Ovary (tissue), 3 donors: Measurements from ENCODE around the gene KRTAP4-11.

Experiments used
- EP300 ChIP-seq: sonication (generic); formaldehyde crosslinking; IDR thresholded peaks from one replicate; pipeline ENCODE4 v1.6.1; 2017; ENCODE audit warnings: antibody characterized with exemption
- POLR2A ChIP-seq: fragments of 450-650 bp; IDR thresholded peaks from one replicate; pipeline ENCODE4 v1.6.1; 2017; ENCODE audit warnings: antibody characterized with exemption, mild to moderate bottlenecking, moderate library complexity
- TF ChIP-seq, protein P1 (sequence below), 3 donors: fragments of 450-650 bp in 2 of 3; fragments of 200-600 bp in 1 of 3; IDR thresholded peaks; one replicate each; pipeline versions ENCODE4 v1.5.1 to v1.8.0; 2016 to 2022; ENCODE audit warnings: antibody characterized with exemption in 3 of 3, mild to moderate bottlenecking in 1 of 3
- donor health status: DM: no; HTN: no; CAD: no.

DNA sequence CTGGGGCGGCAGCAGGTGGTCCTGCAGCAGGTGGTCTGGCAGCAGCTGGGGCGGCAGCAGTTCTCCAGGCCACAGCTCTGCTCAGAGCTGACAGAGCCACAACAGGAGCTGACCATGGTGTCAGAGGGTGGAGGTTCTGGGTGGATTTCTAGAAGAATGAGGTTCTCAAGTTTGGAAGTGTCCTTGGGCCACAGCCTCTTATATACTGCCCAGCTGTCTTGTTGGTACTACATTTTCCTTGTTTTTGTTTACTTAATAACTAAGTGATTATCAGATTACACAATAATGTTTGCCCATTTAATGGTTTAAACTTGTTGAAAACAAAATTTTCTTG is 31.4 kb upstream of the KRTAP4-11 start, which contains the start of gene KRTAP4-5:
- TF ChIP-seq, protein P1, sequence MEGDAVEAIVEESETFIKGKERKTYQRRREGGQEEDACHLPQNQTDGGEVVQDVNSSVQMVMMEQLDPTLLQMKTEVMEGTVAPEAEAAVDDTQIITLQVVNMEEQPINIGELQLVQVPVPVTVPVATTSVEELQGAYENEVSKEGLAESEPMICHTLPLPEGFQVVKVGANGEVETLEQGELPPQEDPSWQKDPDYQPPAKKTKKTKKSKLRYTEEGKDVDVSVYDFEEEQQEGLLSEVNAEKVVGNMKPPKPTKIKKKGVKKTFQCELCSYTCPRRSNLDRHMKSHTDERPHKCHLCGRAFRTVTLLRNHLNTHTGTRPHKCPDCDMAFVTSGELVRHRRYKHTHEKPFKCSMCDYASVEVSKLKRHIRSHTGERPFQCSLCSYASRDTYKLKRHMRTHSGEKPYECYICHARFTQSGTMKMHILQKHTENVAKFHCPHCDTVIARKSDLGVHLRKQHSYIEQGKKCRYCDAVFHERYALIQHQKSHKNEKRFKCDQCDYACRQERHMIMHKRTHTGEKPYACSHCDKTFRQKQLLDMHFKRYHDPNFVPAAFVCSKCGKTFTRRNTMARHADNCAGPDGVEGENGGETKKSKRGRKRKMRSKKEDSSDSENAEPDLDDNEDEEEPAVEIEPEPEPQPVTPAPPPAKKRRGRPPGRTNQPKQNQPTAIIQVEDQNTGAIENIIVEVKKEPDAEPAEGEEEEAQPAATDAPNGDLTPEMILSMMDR (IDR thresholded peaks at IDR 0.05), result no peak
- TF ChIP-seq POLR2A, result no peak
- no peak for TF ChIP-seq EP300
